ENCODE measurements around the gene STK32B.

- TF ChIP-seq REST (IDR thresholded peaks at IDR 0.05; ENCODE audit: low read depth) (no peak), MAX (IDR thresholded peaks at IDR 0.05) (no peak), RAD21 (IDR thresholded peaks at IDR 0.05; ENCODE audit: low read depth) (no peak), TCF12 (IDR thresholded peaks at IDR 0.05; ENCODE audit: low read depth) (no peak), FOXM1 (IDR thresholded peaks at IDR 0.05; ENCODE audit: borderline replicate concordance, low read depth) (no peak), TAF1 (IDR thresholded peaks at IDR 0.05; ENCODE audit: low read depth) (no peak), EP300 (IDR thresholded peaks at IDR 0.05; ENCODE audit: borderline replicate concordance) (no peak), EGR1 (IDR thresholded peaks at IDR 0.05) (no peak), YY1 (IDR thresholded peaks at IDR 0.05; ENCODE audit: low read depth) (no peak), CEBPB (IDR thresholded peaks at IDR 0.05) (no peak), ZBTB7A (IDR thresholded peaks at IDR 0.05; ENCODE audit: low read depth) (no peak)
Measured at GRCh38 chr4:5112333-5113095, 61.2 kb downstream of the STK32B start.

All from Ishikawa (cell line).